ENCODE results near the gene DOK4.

GRCh38 chr16:57512296-57513001 lies 26.2 kb upstream of the DOK4 start:
- TF ChIP-seq POLR2A (IDR thresholded peaks at IDR 0.05; ENCODE audit: control extremely low read depth in 1 of 2, low read depth in 2 of 2, low read length in 2 of 2), result no peak
- TF ChIP-seq CTCF (IDR thresholded peaks at IDR 0.05; ENCODE audit: control extremely low read depth in 1 of 3, insufficient read depth in 1 of 3, low read depth in 1 of 3, low read length in 3 of 3), result no peak
- TF ChIP-seq YY1 (IDR thresholded peaks at IDR 0.05; ENCODE audit: low read depth, low read length), result no peak
- TF ChIP-seq CREB1 (IDR thresholded peaks at IDR 0.05), result no peak
- no peak for TF ChIP-seq MAX (IDR thresholded peaks at IDR 0.05)
- no peak for TF ChIP-seq SP1 (IDR thresholded peaks at IDR 0.05; ENCODE audit: low read depth, low read length)
- no peak for TF ChIP-seq TEAD4 (IDR thresholded peaks at IDR 0.05; ENCODE audit: low read depth, low read length)
- no peak for TF ChIP-seq CHD2 (IDR thresholded peaks at IDR 0.05; ENCODE audit: low read length)

Measured in H1 (cell line).